ENCODE measurements around the gene KIAA0408.
"Not testable (repeated sequence)": the region's sequence is repeated elsewhere in the genome, so short reads cannot be mapped to it uniquely, and the experiment has no call there.

The KIAA0408 gene

DNA sequence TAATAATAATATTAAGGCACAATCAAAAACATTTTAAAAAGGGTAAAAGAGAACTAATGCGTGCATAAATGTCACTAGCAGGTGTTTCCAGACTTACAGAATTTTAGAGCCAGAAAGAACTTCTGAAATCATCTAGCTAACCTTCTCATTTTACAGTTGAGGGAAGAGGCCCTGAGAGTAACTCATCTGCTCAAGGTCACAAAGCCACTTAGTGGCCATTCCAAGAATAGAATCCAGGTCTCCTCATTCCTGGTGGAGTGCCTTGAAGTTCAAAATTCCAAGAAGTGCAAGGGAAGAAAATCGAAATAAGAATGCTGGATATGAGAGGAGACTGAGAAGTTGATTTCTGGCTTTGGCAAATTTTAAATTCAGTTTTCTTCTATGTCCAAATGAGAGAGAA lies 3.2 kb upstream of the KIAA0408 start:
- DNase-seq: peak; percentile 20

DNA sequence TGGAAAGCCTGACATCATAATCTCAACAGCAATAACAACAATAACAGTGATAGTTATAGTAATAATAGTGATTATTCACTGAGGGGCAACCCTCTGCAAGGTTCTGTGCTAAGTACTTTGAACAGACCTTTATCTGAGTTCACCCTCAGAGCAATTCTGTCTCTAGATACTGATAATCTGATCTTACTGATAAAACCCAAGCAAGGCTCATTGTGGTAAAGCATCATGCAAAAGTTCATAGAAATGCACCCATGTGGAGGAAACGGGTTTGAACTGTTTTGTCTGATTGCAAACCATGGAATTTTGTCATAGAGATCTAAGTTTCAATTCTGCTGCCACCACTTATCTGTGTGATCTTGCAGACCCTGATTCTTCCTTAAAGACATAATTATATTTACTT lies 1.3 kb upstream of the KIAA0408 start:
- DNase-seq: no peak

DNA sequence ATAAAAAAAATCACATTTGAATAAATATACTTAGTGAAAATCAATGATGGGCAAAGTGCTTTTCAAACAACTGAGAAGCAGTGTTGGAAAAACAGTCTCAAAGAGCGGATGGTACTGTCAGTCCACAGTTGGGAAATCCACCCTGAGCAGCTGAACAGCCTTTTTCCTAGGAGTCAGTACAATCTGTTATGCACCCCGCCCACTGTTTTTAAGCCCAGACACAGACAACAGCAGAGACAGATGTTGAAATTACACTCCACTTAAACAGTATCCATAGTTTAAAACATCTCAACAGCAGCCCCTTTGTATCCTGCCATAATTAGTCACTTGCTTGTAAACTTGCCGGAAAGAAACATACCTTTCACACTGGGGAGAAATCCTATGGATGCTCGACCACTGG lies 372 bp downstream of the KIAA0408 start:
- DNase-seq: no peak

DNA sequence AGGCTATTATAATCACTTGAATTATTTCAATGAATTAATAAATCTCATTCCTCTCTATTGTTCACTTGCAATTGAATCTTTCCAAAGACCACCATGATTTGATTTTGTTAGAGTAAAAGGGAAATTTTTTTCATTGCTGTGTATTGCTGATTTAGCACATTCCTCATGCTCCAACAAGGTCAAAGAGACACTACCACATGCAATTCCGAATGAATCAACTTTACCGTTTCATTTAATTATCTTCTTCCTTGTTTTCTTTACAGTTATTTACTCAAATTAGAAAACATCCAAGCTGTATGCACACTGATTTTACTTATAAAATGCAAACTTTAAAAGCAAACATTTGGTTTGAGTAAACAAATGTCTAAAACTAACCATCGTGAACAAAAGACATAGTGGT lies 967 bp downstream of the KIAA0408 start:
- no peak for DNase-seq

DNA sequence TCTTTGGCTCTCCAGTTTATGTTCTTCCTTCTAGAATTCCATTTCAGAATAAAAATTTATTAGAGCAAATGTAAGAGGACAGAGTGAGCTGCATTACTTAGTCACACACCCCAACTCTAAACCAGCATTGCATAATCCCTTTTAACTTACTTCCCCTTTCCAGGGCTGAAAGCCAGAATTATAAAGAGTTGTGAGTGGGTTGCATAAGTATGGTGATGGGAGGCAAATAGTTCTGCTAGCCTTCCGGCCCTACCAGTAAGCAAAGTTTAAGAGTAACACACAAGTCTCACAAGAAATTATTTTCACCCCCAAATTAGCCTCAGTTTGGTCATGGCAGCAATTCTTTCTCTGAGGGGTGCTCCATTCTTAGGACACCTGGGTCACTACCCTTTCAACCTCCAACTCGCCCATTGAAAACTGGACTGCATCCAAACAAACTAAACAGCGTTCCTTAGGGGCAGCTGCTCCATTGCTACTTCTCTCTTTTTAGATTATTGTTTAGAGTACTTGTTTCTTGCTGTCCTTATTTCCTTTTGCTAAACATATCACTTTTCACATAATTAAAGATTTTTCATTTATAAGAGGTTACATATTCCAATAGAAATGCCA lies 1.6 kb downstream of the KIAA0408 start:
- DNase-seq: peak; percentile 96

DNA sequence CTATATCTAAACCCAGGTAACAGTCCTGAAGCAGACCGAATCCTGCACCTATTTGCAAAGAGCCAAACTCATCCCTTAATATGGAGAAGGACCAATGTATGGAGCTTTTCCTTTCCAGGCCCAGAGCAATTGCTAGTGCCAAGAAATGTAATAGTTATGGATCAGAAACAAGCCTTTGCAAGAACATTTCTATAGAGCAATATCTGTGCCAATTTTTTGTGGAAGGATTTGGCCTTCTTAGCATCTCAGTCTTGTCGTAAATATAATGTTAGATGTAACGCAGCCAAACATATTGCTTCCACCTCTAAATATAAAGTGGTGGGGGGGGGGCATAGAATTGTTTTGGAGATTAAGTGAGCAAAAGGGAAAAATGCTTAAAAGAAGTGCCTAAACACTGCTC lies 2.7 kb downstream of the KIAA0408 start:
- DNase-seq: no peak

DNA sequence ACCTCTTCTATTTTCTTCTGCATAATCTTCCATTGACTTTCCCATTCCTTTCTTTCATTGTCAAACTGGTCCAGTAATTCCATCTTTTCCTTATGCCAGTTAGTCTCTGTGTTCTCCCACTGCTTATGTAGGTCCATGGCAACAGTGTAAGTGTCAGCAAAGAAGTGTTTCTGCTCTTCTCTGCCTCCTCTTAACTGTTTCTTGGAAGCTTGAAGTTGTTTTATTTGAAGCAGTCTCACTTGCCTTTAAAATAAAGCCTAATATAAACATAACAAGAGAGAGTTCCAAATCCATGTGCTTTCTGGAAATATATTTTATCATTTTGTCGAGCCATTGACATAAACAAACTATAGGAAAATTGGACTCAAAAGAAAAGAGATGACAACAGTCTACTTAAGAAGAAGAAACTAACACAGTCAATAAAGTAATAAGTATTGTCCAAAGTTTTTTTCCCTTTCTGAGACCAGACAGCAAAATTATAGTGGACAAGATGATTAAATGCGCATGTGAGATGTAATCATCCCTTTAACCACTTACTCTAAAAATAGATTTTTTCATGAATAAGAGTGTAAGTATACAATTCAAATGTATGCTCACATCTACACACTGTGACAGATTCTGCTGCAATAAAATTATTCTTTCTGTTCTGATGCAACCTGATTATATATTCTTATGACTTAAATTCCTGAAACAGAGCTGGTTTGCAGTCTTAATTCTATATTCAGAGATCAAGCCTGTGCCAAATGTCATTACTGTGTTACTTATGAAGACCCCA lies 5.2 kb downstream of the KIAA0408 start:
- peak; percentile 24 for DNase-seq

DNA sequence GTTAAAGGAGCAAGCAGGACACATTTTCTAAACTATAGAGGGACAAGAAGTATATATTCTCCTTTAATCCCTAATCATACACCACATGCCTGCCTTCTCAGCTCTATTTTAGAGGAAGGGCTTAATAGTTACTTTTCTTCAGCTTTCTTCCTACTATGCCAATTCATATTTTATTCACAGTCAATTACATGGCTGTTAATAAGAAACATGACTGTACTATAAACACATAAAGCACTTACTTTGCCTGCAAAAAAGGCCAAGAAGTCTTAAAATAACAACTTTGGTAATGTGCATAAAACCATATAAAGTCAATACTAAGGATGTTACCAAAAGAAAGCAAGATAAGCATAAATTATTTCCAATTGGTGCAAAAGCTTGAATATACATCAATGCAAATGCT lies 6.4 kb downstream of the KIAA0408 start:
- DNase-seq: no peak

DNA sequence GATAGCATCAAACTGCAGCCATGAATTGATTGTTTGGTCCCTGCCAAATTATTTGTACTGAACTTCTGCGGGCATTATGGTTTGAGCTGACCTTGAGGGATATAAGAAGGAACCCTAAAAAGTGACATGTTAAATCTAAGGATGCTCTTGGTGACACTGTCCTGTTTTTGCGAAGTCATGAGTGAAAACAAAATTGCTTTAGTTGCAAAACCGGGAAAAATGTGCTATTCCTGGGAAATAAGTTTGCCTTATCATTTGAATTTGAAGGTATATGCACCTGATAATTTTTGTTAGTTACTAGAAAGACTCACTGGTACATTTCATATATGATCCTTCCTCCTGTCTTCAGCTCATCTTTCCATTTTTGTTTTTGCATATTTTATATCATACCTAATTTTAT lies 7.8 kb downstream of the KIAA0408 start:
- DNase-seq: no peak

DNA sequence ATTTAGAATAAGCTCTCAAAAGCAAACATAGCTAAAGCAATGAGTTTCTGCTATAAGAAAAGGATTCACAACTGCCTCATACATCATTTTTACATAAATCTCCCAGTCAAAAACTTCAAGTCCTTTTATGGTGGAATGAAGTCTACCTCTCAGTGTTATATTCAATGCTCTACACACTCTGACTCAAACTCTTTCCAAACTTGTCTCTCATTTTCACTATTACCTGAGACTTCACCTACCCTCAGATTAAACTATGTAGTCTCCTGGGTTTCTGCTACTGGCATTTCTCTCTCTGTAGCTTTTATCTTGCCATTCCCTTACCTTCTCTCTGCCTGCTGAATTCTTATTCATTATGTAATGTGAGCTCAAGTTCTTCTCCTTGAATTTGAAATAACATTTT lies 11.4 kb downstream of the KIAA0408 start:
- DNase-seq: no peak

DNA sequence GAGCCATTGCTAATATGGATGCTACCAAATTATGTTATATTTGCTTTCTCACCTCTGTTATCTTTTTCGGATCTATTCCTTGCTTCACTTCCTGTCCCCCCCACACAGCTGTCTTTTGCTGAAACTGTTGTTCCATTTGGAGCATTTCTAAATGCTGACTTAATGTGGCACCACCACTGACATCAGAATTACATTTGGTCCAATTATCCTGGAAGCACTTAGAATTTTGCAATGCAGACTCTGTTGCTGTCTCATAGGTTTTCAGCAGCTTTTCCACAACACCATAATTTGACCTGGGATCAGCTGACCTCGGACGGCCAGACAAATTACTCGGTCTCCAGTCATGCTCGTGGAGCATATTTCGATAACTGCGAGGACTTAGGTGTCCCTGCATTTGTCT lies 12.8 kb downstream of the KIAA0408 start:
- DNase-seq: no peak

DNA sequence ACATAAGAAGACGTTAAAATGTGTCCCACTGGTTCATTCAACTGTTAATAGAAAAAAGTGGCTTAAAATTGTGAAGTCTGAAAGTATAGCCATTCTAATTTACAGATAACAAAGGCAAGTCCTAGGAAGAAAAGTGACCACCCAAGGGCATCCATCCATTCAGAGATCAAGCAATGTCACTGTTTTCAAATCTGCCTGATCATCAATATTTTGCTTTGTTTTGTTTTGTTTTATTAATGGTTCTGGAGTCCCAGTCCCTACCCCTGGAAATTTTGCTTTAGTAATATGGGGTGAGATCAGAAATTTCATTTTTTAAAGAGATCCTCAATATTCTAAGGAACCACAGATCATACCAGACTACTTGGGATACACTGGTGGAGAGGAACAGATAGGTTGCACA lies 17.3 kb downstream of the KIAA0408 start:
- DNase-seq: no peak

DNA sequence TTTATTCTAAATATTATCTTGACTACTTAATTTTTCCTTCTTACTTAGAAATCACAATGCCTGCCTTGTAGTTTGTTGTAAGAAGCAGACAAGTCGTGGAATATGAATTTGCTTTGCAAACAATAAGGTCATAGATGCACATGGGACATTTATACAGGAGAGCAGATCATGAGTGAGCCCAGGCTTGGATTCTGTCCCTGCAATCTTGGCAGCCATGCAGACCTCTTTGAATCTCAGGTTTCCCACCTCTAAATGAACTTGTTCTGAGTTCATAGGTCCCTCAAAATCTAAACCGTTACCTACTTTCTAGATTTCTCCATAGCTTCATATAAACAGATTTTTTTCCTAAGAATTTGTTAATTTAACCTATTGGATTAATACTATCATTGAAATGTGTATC lies 19.5 kb downstream of the KIAA0408 start:
- DNase-seq: no peak

DNA sequence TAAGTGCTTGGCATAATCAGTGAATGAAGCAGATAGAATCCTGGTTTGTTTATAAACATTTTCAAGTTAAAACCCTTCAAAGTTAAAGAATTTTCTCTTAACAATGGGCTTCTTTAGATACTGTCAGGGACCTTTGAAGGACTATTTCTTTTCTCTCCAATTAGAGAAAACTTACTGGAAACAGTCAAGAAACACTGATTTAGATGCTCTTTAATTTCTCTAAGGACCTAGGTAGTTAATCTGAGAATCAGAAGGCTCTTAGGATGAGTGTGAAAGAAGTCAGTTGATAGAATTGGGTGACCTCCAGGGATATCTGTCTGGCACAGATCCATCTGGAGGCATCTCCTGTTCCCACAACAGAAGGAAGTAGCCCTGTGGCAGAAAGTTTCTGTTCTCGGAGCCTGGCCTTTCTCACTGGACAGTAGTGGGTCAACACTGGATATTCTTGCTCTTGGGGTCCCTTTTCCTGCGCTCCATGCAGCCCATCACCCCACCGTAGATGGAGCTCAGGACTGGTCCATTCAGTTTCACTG lies 22.5 kb downstream of the KIAA0408 start:
- DNase-seq: no peak

DNA sequence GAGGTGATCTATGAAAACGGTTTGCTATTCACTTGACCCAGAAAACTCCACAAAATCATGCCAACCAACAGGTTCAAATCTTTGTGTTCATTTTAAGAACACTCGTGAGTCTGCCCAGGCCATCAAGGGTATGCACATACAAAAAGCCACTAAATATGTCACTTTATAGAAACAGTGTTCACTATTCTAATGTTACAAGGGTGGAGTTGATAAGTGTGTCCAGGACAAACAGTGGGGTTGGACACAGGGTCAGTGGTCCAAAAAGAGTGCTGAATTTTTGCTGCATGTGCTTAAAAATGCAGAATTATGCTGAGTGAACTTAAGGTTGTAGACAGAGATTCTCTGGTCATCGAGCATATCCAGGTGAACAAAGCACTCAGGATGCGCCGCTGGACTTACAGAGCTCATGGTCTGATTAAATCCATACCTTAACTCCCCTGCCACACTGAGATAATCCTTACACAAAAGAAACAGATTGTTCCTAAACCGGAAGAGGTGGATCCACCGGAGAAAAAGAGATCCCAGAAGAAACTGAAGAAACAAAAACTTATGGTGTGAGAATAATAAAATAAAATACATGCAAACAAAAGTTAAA lies 23.5 kb downstream of the KIAA0408 start:
- no peak for DNase-seq

DNA sequence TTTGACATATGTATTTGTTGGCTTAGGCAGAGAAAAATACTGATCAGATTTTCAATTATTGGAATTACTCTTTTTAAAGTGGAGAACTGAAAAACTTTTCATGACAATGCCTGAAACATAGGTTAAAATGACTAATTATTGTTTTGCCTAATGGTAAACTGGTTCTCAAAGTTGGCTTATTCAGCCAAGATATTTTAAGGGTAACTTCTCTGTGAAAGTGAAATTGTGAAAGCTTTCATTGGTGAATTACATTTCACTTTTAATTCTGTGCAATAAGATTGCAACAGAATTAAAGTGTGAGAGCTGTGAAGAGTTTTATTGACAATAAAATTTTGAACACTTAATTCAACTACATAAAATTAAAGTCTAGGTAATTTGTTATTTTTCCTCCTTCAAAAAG lies 24.5 kb downstream of the KIAA0408 start:
- no peak for DNase-seq

DNA sequence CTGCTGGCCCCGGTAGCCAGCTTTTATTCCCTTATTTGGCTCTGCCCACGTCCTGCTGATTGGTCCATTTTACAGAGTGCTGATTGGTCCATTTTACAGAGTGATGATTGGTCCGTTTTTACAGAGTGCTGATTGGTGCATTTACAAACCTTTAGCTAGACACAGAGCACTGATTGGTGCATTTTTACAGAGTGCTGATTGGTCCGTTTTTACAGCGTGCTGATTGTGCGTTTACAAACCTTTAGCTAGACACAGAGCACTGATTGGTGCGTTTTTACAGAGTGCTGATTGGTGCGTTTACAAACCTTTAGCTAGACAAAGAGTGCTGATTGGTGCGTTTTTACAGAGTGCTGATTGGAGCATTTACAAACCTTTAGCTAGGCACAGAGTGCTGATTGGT lies 30.6 kb downstream of the KIAA0408 start:
- DNase-seq: not testable (repeated sequence)

DNA sequence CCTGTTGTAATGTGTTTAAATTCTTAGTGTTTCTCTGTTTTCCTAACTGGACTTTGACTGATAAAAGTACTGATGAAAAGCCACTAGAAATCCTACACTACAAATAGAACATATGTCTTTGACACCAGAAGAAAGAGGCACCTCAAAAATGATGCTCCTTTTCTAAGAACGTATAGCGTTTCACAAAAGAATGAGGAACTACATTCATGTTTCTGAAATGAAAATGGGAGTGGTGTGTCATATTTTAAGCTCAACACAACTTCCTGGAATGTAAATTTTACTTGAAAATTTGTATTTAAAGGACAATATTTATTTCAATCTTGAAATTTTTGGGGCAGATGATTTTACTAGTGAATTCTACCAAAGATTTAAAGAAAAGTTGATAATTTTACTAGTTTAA lies 35.3 kb downstream of the KIAA0408 start:
- peak; percentile 47 for DNase-seq

DNA sequence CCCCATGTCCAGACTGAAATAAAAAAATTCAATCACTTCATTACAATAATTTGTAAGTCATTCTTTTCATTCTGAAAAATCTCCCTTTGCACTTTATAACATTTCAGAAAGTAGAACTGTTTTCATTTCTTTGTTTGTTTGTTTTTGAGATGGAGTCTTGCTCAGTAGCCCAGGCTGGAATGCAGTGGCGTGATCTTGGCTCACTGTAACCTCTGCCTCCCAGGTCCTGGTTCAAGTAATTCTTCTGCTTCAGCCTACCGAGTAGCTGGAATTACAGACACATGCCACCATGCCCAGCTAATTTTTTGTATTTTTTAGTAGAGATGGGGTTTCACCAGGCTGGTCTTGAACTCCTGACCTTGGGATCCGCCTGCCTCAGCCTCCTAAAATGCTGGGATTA lies 38.0 kb downstream of the KIAA0408 start:
- not testable (repeated sequence) for DNase-seq

DNA sequence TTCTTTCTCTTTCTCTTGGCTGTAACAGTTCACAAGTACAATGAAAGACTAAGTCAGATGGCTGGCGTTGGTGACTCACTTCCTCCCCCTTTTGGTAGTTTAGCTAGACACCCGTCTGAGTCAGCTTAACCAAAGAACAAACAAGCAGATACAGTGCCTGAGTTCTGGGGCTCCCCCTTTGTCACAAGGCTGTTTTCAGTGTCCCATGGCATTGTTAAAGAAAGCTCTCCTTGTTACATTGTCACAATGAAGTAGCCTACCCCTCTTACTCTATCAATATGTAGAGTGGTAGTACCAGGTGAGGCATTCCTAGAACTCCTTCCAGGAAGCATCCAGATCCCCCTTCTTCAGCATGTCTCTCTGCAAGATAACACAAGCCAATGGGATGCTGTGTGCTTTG lies 38.6 kb downstream of the KIAA0408 start:
- peak; percentile 95 for DNase-seq

DNA sequence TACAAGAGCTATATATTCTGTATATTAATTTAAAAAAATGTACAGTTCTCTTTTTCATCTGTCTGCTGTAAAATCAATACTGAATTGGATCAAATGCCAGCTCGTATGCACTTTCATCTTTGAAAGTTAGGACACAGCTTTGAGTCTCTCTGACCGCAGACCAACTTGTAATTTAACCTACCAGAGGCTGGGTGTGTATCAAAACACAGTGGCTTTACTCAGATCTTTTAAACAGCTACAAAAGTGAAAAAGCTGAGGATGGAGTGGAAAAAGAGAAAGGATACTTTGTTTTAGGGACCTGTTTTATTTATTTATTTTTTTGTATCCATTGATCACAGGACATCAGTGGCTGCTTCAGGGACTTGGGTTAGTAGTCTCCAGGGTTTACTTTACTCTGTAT lies 44.1 kb downstream of the KIAA0408 start:
- DNase-seq: no peak

DNA sequence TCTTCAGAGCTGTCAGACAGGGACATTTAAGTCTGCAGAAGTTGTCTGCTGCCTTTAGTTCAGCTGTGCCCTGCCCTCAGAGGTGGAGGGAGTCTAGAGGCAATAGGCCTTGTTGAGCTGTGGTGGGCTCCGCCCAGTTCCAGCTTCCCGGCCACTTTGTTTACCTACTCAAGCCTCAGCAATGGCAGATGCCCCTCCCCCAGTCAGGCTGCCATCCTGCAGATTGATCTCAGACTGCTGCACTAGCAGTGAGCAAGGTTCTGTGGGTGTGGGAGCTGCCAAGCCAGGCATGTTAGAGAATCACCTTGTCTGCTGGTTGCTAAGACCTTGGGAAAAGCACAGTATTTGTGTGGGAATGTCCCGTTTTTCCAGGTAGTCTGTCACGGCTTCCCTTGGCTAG lies 46.1 kb downstream of the KIAA0408 start:
- DNase-seq: peak; percentile 40

DNA sequence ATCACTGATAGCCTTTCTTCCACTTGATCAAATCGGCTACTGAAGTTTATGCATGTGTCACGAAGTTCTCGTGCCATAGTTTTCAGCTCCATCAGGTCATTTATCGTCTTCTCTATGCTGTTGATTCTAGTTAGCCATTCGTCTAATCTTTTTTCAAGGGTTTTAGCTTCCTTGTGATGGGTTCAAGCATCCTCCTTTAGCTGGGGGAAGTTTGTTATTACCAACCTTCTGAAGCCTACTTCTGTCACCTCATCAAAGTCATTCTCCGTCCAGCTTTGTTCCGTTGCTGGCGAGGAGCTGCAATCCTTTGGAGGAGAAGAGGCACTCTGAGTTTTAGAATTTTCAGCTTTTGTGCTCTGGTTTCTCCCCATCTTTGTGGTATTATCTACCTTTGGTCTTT lies 47.2 kb downstream of the KIAA0408 start:
- not testable (repeated sequence) for DNase-seq
